GM12878 (cell line): ENCODE data around the gene YKT6. TPM values are rescaled to one million over a fixed set of nuclear protein-coding genes. Genes with fewer than 3 reads are reported as not detected.

Experiments
- ATAC-seq: fragments of 200-7000 bp; cut with Tn5 transposase; 3 replicates; pipeline ENCODE4 v1.9.1; 2020; ENCODE audit warnings: mild to moderate bottlenecking, moderate library complexity
- BruUV-seq: library from RNA; stranded (reverse); fragments of 400-500 nt; replicated peaks from 2 replicates; lab custom pipeline; 2021; lab: Mats Ljungman, UMichigan
- CTCF ChIA-PET: fragments of 300-600 bp; sonication (Branson Sonifier 250); formaldehyde crosslinking; extraction: SDS; loops from one replicate; lab custom pipeline; 2021; ENCODE audit warnings: inconsistent platforms; lab: Yijun Ruan, JAX
- POLR2A ChIA-PET: fragments of 350-600 bp; formaldehyde crosslinking; extraction: SDS; loops from one replicate; lab custom pipeline; 2021; ENCODE audit warnings: inconsistent platforms; lab: Charles Lee
- RAD21 ChIA-PET: fragments of 300-600 bp; sonication (Branson Sonifier 250); formaldehyde crosslinking; loops from one replicate; lab custom pipeline; 2023; ENCODE audit warnings: antibody characterized with exemption; ENCODE audit not compliant: unreplicated experiment; lab: Charles Lee
- SMC1A ChIA-PET: fragments of 300-600 bp; sonication (Branson Sonifier 250); formaldehyde crosslinking; loops from one replicate; lab custom pipeline; 2023; ENCODE audit not compliant: unreplicated experiment, uncharacterized antibody; lab: Charles Lee
- DNase-seq: peaks from one replicate; pipeline ENCODE4 v3.0.0-alpha.2; 2011; ENCODE audit warnings: low read depth, low spot score
- FAIRE-seq: peaks from 3 replicates; lab custom pipeline; 2011; peaks lifted over from hg19 to GRCh38; lab: Jason Lieb, UNC
- H2AFZ ChIP-seq: 2 replicates; pipeline ENCODE4 v1.6.0; 2011; ENCODE audit warnings: low read depth, low read length, control low read depth; ENCODE audit not compliant: control insufficient read depth
- H3K27ac ChIP-seq: 2 replicates; pipeline ENCODE4 v1.5.1; 2011; ENCODE audit warnings: control low read depth; ENCODE audit not compliant: control insufficient read depth, insufficient read depth
- H3K27me3 ChIP-seq, 2 experiments: replicated peaks in 1 of 2; 2 replicates each; pipeline versions ENCODE4 v1.6.0 to v1.6.1; 2011; ENCODE audit warnings: low read length in 1 of 2; ENCODE audit not compliant: control insufficient read depth in 2 of 2, insufficient read depth in 2 of 2
- H3K36me3 ChIP-seq, 2 experiments: 2 replicates each; pipeline ENCODE4 v1.5.1; 2011; ENCODE audit warnings: low read length in 1 of 2; ENCODE audit not compliant: control insufficient read depth in 2 of 2, insufficient read depth in 2 of 2
- H3K4me1 ChIP-seq: 2 replicates; pipeline ENCODE4 v1.6.1; 2011; ENCODE audit warnings: mild to moderate bottlenecking, low read length, moderate library complexity, mixed read lengths; ENCODE audit not compliant: control insufficient read depth, insufficient read depth
- H3K4me2 ChIP-seq: 2 replicates; pipeline ENCODE4 v1.6.0; 2011; ENCODE audit warnings: control low read depth; ENCODE audit not compliant: control insufficient read depth, insufficient read depth
- H3K4me3 ChIP-seq: fragments of 200-600 bp; sonication (generic); 2 replicates; pipeline ENCODE4 v1.5.1; 2016
- H3K79me2 ChIP-seq: 2 replicates; pipeline ENCODE4 v1.6.0; 2011; ENCODE audit warnings: low read length; ENCODE audit not compliant: control insufficient read depth, insufficient read depth
- H3K9ac ChIP-seq: 2 replicates; pipeline ENCODE4 v1.8.0; 2011; ENCODE audit warnings: low read length, control low read depth, mixed read lengths; ENCODE audit not compliant: control insufficient read depth, insufficient read depth
- H3K9me3 ChIP-seq: replicated peaks from 3 replicates; pipeline ENCODE4 v1.5.1; 2011; ENCODE audit warnings: mild to moderate bottlenecking, low read length; ENCODE audit not compliant: control insufficient read depth, insufficient read depth
- H4K20me1 ChIP-seq: 2 replicates; pipeline ENCODE4 v1.6.0; 2011; ENCODE audit not compliant: control insufficient read depth, insufficient read depth
- BCL11A ChIP-seq: IDR thresholded peaks from 2 replicates; pipeline ENCODE4 v1.6.1; 2011; ENCODE audit warnings: low read depth, low read length
- CBX5 ChIP-seq: sonication (generic); IDR thresholded peaks from 2 replicates; pipeline ENCODE4 v1.6.1; 2016; ENCODE audit warnings: low read depth, moderate library complexity, mild to moderate bottlenecking, inconsistent platforms
- EED ChIP-seq: sonication (generic); IDR thresholded peaks from 2 replicates; pipeline ENCODE4 v1.6.1; 2016; ENCODE audit warnings: antibody characterized with exemption, low read depth
- EP300 ChIP-seq, 2 experiments: fragments of 150-350 bp in 1 of 2; IDR thresholded peaks; 2 replicates each; pipeline ENCODE4 v1.6.1; 2011 to 2012; ENCODE audit warnings: low read depth in 2 of 2, low read length in 2 of 2, borderline replicate concordance in 1 of 2, improper control_type of control experiment in 1 of 2, inconsistent platforms in 1 of 2; ENCODE audit not compliant: control insufficient read depth in 1 of 2
- HDGF ChIP-seq: fragments of 450-650 bp; IDR thresholded peaks from 2 replicates; pipeline ENCODE4 v1.6.1; 2016; ENCODE audit warnings: antibody characterized with exemption
- IRF5 ChIP-seq: fragments of 450-650 bp; IDR thresholded peaks from 2 replicates; pipeline ENCODE4 v1.6.1; 2017; ENCODE audit warnings: borderline replicate concordance
- JUND ChIP-seq: IDR thresholded peaks from 2 replicates; pipeline ENCODE4 v1.6.1; 2012; ENCODE audit warnings: low read depth, mild to moderate bottlenecking, low read length, improper control_type of control experiment, moderate library complexity
- KLF5 ChIP-seq: fragments of 450-650 bp; IDR thresholded peaks from 2 replicates; pipeline ENCODE4 v1.6.1; 2014; ENCODE audit warnings: mild to moderate bottlenecking; ENCODE audit not compliant: partially characterized antibody
- NFXL1 ChIP-seq: fragments of 450-650 bp; IDR thresholded peaks from 2 replicates; pipeline ENCODE4 v1.6.1; 2017; ENCODE audit warnings: antibody characterized with exemption, mild to moderate bottlenecking, borderline replicate concordance
- NFYB ChIP-seq: IDR thresholded peaks from 2 replicates; pipeline ENCODE4 v1.6.1; 2011; ENCODE audit warnings: low read depth, mild to moderate bottlenecking, low read length, improper control_type of control experiment, moderate library complexity; ENCODE audit not compliant: insufficient read depth
- NR2C2 ChIP-seq: IDR thresholded peaks from 2 replicates; pipeline ENCODE4 v1.6.1; 2011; ENCODE audit warnings: borderline replicate concordance, low read depth; ENCODE audit not compliant: control insufficient read depth, insufficient read length
- SPI1 ChIP-seq: IDR thresholded peaks from 2 replicates; pipeline ENCODE4 v1.6.1; 2011; ENCODE audit warnings: low read depth, mild to moderate bottlenecking, low read length, moderate library complexity, borderline replicate concordance; ENCODE audit not compliant: insufficient read depth
- YBX1 ChIP-seq: fragments of 450-650 bp; IDR thresholded peaks from 2 replicates; pipeline ENCODE4 v1.6.1; 2016; ENCODE audit warnings: antibody characterized with exemption
- ZSCAN29 ChIP-seq: fragments of 450-650 bp; IDR thresholded peaks from 2 replicates; pipeline ENCODE4 v1.6.1; 2017; ENCODE audit warnings: mild to moderate bottlenecking, moderate library complexity
- ZZZ3 ChIP-seq: IDR thresholded peaks from 2 replicates; pipeline ENCODE4 v1.6.1; 2011; ENCODE audit warnings: low read depth; ENCODE audit not compliant: control insufficient read depth, insufficient read length
- WGBS: methylation state at CpG from one replicate; pipeline ENCODE4 v1.1.6; 2016; ENCODE audit warnings: low lambda C conversion rate; ENCODE audit not compliant: insufficient replicate concordance, insufficient coverage; ENCODE audit errors: missing lambda C conversion rate; 5-methylcytosine and 5-hydroxymethylcytosine counted together
- in situ Hi-C: fragments of 300-500 bp; cut with MboI; formaldehyde crosslinking; loops from 9 replicates; pipeline ENCODE4 v1.14.3; 2018; ENCODE audit warnings: mixed read lengths
- intact Hi-C: fragments of 100-400 bp; cut with micrococcal nuclease; formaldehyde crosslinking; loops from one replicate; pipeline ENCODE4 v1.14.2; 2022; ENCODE audit not compliant: unreplicated experiment
- polyA plus RNA-seq, 11 experiments: library from polyadenylated mRNA; depleted of rRNA in 4 of 11; unstranded in 6 of 11; stranded (reverse) in 5 of 11; fragments of >200 nt; fragmentation: Nextera tagmentation in 4 of 11; fragmentation: Illumina TruSeq in 1 of 11; extraction: Ambion mirVana in 4 of 11; extraction: Trizol in 1 of 11; gene quantifications; 1 replicate in 1 of 11; 2 replicates in 10 of 11; pipeline versions ENCODE4 v1.2.1 to v1.2.3, GENCODE V29; 2011 to 2016; ENCODE audit warnings: inconsistent platforms in 2 of 11, missing spikeins in 2 of 11, low read depth in 1 of 11
- total RNA-seq, 4 experiments: library from RNA; depleted of rRNA in 3 of 4; stranded (reverse); fragments of >200 nt in 3 of 4; fragmentation: Illumina TruSeq in 1 of 4; extraction: Trizol in 1 of 4; gene quantifications; 2 replicates each; pipeline versions ENCODE4 v1.2.1 to v1.2.3, GENCODE V29; 2013 to 2021
- TF ChIP-seq, protein P1 (sequence below): fragments of 450-650 bp; IDR thresholded peaks from 2 replicates; pipeline ENCODE4 v1.6.1; 2016; ENCODE audit warnings: mild to moderate bottlenecking
- TF ChIP-seq, protein P2 (sequence below): fragments of 450-650 bp; IDR thresholded peaks from 2 replicates; pipeline ENCODE4 v1.6.1; 2018; ENCODE audit warnings: borderline replicate concordance, mild to moderate bottlenecking; ENCODE audit not compliant: partially characterized antibody

The YKT6 gene
- total and polyA plus RNA-seq, 10 of the 15 experiments (the other 5 are each of a cell fraction or from before 2014, with no cell fraction given): 1.7 to 95.2 (median 70.5) TPM

- in situ Hi-C loops: no loop called here
- Histone ChIP-seq H2AFZ (no peak overlapping the region), H3K27ac (no peak overlapping the region), H3K36me3 (no peaks in the 10 kb centered on the region), H3K9ac (no peak overlapping the region), H3K4me2 (no peak overlapping the region), H3K27me3 (no peaks in the 10 kb centered on the region), H4K20me1 (no peaks in the 10 kb centered on the region), H3K9me3 (no peaks in the 10 kb centered on the region), H3K79me2 (no peaks in the 10 kb centered on the region), H3K4me3 (no peak overlapping the region), H3K4me1 (no peaks in the 10 kb centered on the region)
- no TSS peak for BruUV-seq
- ChIA-PET RAD21 (interaction anchor here (0.8 to 1.7 kb wide), 2 partner anchors 10 to 287 kb away, joined by 3 to 5 read pairs; no protein-coding TSS in a partner anchor), SMC1A (interaction anchor here (0.8 to 1.5 kb wide), 3 partner anchors 10 to 317 kb away, joined by 3 read pairs; no protein-coding TSS in a partner anchor), POLR2A (interaction anchor here (1.2 kb wide), 1 partner anchor 10 kb away, joined by 5 read pairs; no protein-coding TSS in a partner anchor), CTCF (interaction anchor here (0.6 to 1.1 kb wide), 3 partner anchors 208 to 228 kb away, joined by 3 read pairs; no protein-coding TSS in a partner anchor)
- intact Hi-C loops: no loop called here
- TF ChIP-seq JUND: no peak
- no peak for TF ChIP-seq IRF5
- no peak for TF ChIP-seq CBX5
- no peak for TF ChIP-seq NFYB
- TF ChIP-seq HDGF: no peak
- TF ChIP-seq EP300 (IDR thresholded peaks at IDR 0.05; ENCODE audit: borderline replicate concordance in 1 of 2, control insufficient read depth in 1 of 2, low read depth in 2 of 2, low read length in 2 of 2): no peak
- no peak for TF ChIP-seq KLF5
- no peak for TF ChIP-seq NR2C2
- no peak for TF ChIP-seq ZZZ3
- TF ChIP-seq, protein P1, sequence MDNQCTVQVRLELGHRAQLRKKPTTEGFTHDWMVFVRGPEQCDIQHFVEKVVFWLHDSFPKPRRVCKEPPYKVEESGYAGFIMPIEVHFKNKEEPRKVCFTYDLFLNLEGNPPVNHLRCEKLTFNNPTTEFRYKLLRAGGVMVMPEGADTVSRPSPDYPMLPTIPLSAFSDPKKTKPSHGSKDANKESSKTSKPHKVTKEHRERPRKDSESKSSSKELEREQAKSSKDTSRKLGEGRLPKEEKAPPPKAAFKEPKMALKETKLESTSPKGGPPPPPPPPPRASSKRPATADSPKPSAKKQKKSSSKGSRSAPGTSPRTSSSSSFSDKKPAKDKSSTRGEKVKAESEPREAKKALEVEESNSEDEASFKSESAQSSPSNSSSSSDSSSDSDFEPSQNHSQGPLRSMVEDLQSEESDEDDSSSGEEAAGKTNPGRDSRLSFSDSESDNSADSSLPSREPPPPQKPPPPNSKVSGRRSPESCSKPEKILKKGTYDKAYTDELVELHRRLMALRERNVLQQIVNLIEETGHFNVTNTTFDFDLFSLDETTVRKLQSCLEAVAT: no peak
- TF ChIP-seq ZSCAN29: no peak
- no peak for TF ChIP-seq BCL11A
- TF ChIP-seq, protein P2, sequence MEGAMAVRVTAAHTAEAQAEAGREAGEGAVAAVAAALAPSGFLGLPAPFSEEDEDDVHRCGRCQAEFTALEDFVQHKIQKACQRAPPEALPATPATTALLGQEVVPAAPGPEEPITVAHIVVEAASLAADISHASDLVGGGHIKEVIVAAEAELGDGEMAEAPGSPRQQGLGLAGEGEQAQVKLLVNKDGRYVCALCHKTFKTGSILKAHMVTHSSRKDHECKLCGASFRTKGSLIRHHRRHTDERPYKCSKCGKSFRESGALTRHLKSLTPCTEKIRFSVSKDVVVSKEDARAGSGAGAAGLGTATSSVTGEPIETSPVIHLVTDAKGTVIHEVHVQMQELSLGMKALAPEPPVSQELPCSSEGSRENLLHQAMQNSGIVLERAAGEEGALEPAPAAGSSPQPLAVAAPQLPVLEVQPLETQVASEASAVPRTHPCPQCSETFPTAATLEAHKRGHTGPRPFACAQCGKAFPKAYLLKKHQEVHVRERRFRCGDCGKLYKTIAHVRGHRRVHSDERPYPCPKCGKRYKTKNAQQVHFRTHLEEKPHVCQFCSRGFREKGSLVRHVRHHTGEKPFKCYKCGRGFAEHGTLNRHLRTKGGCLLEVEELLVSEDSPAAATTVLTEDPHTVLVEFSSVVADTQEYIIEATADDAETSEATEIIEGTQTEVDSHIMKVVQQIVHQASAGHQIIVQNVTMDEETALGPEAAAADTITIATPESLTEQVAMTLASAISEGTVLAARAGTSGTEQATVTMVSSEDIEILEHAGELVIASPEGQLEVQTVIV: no peak
- no peak for TF ChIP-seq NFXL1
- TF ChIP-seq YBX1: no peak
- no peak for TF ChIP-seq EED
- TF ChIP-seq SPI1: no peak
- WGBS: 44% methylated on average over 10 of the region's 10 CpGs
- no peak for ATAC-seq
- DNase-seq: no peak
- FAIRE-seq: no peak
Measured at GRCh38 chr7:44247868-44248651, 47.3 kb downstream of the YKT6 start.
